ENCODE results near the gene KLK8. TPM values are rescaled to one million over a fixed set of nuclear protein-coding genes. Genes with fewer than 3 reads are reported as not detected.

The KLK8 gene
- total RNA-seq, 1 experiment from 2014 or later = 2.7 TPM

- no peak overlapping the region for H4K91ac ChIP-seq (ENCODE audit: insufficient read length, low read depth, low read length)
- no peak overlapping the region for H3K56ac ChIP-seq (ENCODE audit: insufficient read length, low read depth, low read length)
- 0 out of 2 replicates have a peak overlapping the region, but pooled peaks have one; percentile 8 for H3K14ac ChIP-seq (ENCODE audit: insufficient read depth, low read length)
- no peaks in the 10 kb centered on the region for H3K23me2 ChIP-seq (ENCODE audit: insufficient read length, low read depth, low read length, poor library complexity, severe bottlenecking)
- WGBS (ENCODE audit: extremely low coverage, insufficient read length, low lambda C conversion rate) = no CpG with 5 or more reads among the region's 14 CpGs
- no peak overlapping the region for H2BK15ac ChIP-seq (ENCODE audit: low read depth, low read length)
- TF ChIP-seq, protein P1, sequence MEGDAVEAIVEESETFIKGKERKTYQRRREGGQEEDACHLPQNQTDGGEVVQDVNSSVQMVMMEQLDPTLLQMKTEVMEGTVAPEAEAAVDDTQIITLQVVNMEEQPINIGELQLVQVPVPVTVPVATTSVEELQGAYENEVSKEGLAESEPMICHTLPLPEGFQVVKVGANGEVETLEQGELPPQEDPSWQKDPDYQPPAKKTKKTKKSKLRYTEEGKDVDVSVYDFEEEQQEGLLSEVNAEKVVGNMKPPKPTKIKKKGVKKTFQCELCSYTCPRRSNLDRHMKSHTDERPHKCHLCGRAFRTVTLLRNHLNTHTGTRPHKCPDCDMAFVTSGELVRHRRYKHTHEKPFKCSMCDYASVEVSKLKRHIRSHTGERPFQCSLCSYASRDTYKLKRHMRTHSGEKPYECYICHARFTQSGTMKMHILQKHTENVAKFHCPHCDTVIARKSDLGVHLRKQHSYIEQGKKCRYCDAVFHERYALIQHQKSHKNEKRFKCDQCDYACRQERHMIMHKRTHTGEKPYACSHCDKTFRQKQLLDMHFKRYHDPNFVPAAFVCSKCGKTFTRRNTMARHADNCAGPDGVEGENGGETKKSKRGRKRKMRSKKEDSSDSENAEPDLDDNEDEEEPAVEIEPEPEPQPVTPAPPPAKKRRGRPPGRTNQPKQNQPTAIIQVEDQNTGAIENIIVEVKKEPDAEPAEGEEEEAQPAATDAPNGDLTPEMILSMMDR (conservative IDR thresholded peaks at IDR 0.05) = no peak
- peaks cover 5% of the 10 kb centered on the region for H3K27me3 Mint-ChIP-seq (ENCODE audit: low read depth)
- no peak overlapping the region for H2BK12ac ChIP-seq (ENCODE audit: insufficient read length, low read depth, low read length)
- H3K23ac ChIP-seq (ENCODE audit: insufficient read length, low read depth, low read length) = no peak overlapping the region
- no peak overlapping the region for H2BK120ac ChIP-seq (ENCODE audit: low read depth, low read length, poor library complexity, severe bottlenecking)
- peaks cover 24 to 45% of the 10 kb centered on the region in 2 experiments for H3K4me1 Mint-ChIP-seq
- H4K5ac ChIP-seq (ENCODE audit: insufficient read length, low read depth, low read length) = no peak overlapping the region
- H2AK5ac ChIP-seq (ENCODE audit: insufficient read length, low read length) = no peak overlapping the region
- no peaks in the 10 kb centered on the region for H3K27me3 ChIP-seq (ENCODE audit: insufficient read depth, low read length)
- no peaks in the 10 kb centered on the region for H3K4me1 ChIP-seq (ENCODE audit: insufficient read depth, low read length)
- H3K27ac ChIP-seq (ENCODE audit: insufficient read length, low read depth, low read length) = no peak overlapping the region
- no peak overlapping the region for H2AFZ ChIP-seq (ENCODE audit: low read length)
- H4K8ac ChIP-seq (replicated peaks; ENCODE audit: insufficient read length, low read depth, low read length) = no peak overlapping the region
- no peaks in the 10 kb centered on the region; a peak in 1 of 5 replicates for H3K9me3 Mint-ChIP-seq
- H3K4ac ChIP-seq (ENCODE audit: low read depth, low read length) = no peak overlapping the region
- H2BK20ac ChIP-seq (ENCODE audit: low read depth, low read length, poor library complexity, severe bottlenecking) = no peak overlapping the region
- H3K4me3 Mint-ChIP-seq = peak overlapping the region in 1 of 2 experiments; percentile 3; a peak in 1 of 5 replicates
- H3K9me3 ChIP-seq (ENCODE audit: control insufficient read depth, low read depth, low read length) = no peaks in the 10 kb centered on the region
- peak overlapping the region in 1 of 3 experiments; percentile 58; a peak in 1 of 7 replicates for H3K27ac Mint-ChIP-seq
- no peak overlapping the region for H3K9ac ChIP-seq (ENCODE audit: extremely low read depth, insufficient read length, low read length)
- H3K4me2 ChIP-seq (ENCODE audit: insufficient read depth, insufficient read length, low read length) = no peak overlapping the region
- H3K79me2 ChIP-seq (ENCODE audit: insufficient read depth, low read length) = no peaks in the 10 kb centered on the region
- no peak for DNase-seq
- no peaks in the 10 kb centered on the region for H4K20me1 ChIP-seq (ENCODE audit: control insufficient read depth, insufficient read depth, insufficient read length)
- no peak overlapping the region for H3T11ph ChIP-seq (ENCODE audit: low read length)
- H3K18ac ChIP-seq (ENCODE audit: insufficient read length, low read depth, low read length) = no peak overlapping the region
- H2BK5ac ChIP-seq (ENCODE audit: insufficient read length, low read length) = no peak overlapping the region
- no peaks in the 10 kb centered on the region for H3K79me1 ChIP-seq (ENCODE audit: insufficient read depth, low read depth, low read length, poor library complexity, severe bottlenecking)
- H3K36me3 Mint-ChIP-seq (ENCODE audit: insufficient read depth in 1 of 3, low read depth in 3 of 3) = no peaks in the 10 kb centered on the region
Observed at GRCh38 chr19:51027126-51027806, 25.9 kb upstream of the KLK8 start.
